ENCODE data around the gene PACS2.

GRCh38 chr14:105445290-105445689, 130.7 kb downstream of the PACS2 start:
- TF ChIP-seq, protein P1, sequence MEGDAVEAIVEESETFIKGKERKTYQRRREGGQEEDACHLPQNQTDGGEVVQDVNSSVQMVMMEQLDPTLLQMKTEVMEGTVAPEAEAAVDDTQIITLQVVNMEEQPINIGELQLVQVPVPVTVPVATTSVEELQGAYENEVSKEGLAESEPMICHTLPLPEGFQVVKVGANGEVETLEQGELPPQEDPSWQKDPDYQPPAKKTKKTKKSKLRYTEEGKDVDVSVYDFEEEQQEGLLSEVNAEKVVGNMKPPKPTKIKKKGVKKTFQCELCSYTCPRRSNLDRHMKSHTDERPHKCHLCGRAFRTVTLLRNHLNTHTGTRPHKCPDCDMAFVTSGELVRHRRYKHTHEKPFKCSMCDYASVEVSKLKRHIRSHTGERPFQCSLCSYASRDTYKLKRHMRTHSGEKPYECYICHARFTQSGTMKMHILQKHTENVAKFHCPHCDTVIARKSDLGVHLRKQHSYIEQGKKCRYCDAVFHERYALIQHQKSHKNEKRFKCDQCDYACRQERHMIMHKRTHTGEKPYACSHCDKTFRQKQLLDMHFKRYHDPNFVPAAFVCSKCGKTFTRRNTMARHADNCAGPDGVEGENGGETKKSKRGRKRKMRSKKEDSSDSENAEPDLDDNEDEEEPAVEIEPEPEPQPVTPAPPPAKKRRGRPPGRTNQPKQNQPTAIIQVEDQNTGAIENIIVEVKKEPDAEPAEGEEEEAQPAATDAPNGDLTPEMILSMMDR (IDR thresholded peaks at IDR 0.05), result no peak
- TF ChIP-seq EZH2 (IDR thresholded peaks at IDR 0.05), result no peak
